Endothelial cell of umbilical vein (primary cell): Measurements from ENCODE around the gene OLFML2B. TPM values are rescaled to one million over a fixed set of nuclear protein-coding genes. Genes with fewer than 3 reads are reported as not detected.

Experiments
- BruUV-seq: library from RNA; stranded (reverse); fragments of 400-500 nt; replicated peaks from 2 replicates; lab custom pipeline; 2021; lab: Mats Ljungman, UMichigan
- CTCF ChIA-PET: fragments of 300-600, 350-600 bp; sonication (Branson Sonifier 250); formaldehyde crosslinking; loops from one replicate; lab custom pipeline; 2021; ENCODE audit warnings: antibody characterized with exemption, inconsistent platforms; lab: Charles Lee
- POLR2A ChIA-PET: fragments of 300-600, 350-600 bp; sonication (Branson Sonifier 250); formaldehyde crosslinking; loops from one replicate; lab custom pipeline; 2021; ENCODE audit warnings: antibody characterized with exemption, inconsistent platforms; lab: Charles Lee
- DNase-seq: peaks from one replicate; pipeline ENCODE4 v3.0.0-alpha.2; 2011; ENCODE audit warnings: low read depth, low spot score
- FAIRE-seq: peaks from 2 replicates; lab custom pipeline; 2011; peaks lifted over from hg19 to GRCh38; lab: Jason Lieb, UNC
- H2AFZ ChIP-seq: 2 replicates; pipeline ENCODE4 v1.6.0; 2012; ENCODE audit warnings: low read depth, low read length, control low read depth, inconsistent platforms
- H3K27ac ChIP-seq: 2 replicates; pipeline ENCODE4 v1.5.1; 2011; ENCODE audit warnings: low read depth, mild to moderate bottlenecking, control low read depth, low read length, moderate library complexity; ENCODE audit not compliant: insufficient read depth
- H3K27me3 ChIP-seq, 2 experiments: 2 replicates each; pipeline versions ENCODE4 v1.6.0 to v1.6.1; 2011; ENCODE audit warnings: low read length in 2 of 2, mixed read lengths in 1 of 2; ENCODE audit not compliant: control insufficient read depth in 2 of 2, insufficient read depth in 2 of 2
- H3K36me3 ChIP-seq, 2 experiments: 2 replicates in 1 of 2; 3 replicates in 1 of 2; pipeline ENCODE4 v1.5.1; 2011; ENCODE audit warnings: low read length in 2 of 2, mild to moderate bottlenecking in 1 of 2, moderate library complexity in 1 of 2; ENCODE audit not compliant: control insufficient read depth in 2 of 2, insufficient read depth in 2 of 2; ENCODE audit errors: extremely low read depth in 1 of 2
- H3K4me1 ChIP-seq: 3 replicates; pipeline ENCODE4 v1.5.1; 2011; ENCODE audit warnings: mild to moderate bottlenecking, low read length; ENCODE audit not compliant: control insufficient read depth, insufficient read depth; ENCODE audit errors: extremely low read depth
- H3K4me2 ChIP-seq: 2 replicates; pipeline ENCODE4 v1.6.1; 2011; ENCODE audit warnings: low read length, control low read depth, mixed read lengths; ENCODE audit not compliant: insufficient read depth
- H3K4me3 ChIP-seq, 3 experiments: fragments of 200-600 bp in 1 of 3; sonication (generic), shearing (Covaris generic) in 1 of 3; replicated peaks in 1 of 3; 2 replicates each; pipeline ENCODE4 v1.5.1; 2011 to 2016; ENCODE audit warnings: control low read depth in 3 of 3, low read length in 3 of 3, mild to moderate bottlenecking in 2 of 3, inconsistent platforms in 1 of 3, low read depth in 1 of 3, moderate library complexity in 1 of 3; ENCODE audit not compliant: insufficient read depth in 1 of 3
- H3K79me2 ChIP-seq: 2 replicates; pipeline ENCODE4 v1.6.0; 2012; ENCODE audit warnings: low read length, inconsistent platforms; ENCODE audit not compliant: control insufficient read depth, insufficient read depth
- H3K9ac ChIP-seq: replicated peaks from 2 replicates; pipeline ENCODE3; 2011; ENCODE audit warnings: low read length, control low read depth; ENCODE audit not compliant: insufficient read depth; ENCODE audit errors: extremely low read depth
- H3K9me1 ChIP-seq: replicated peaks from 3 replicates; pipeline ENCODE4 v1.6.0; 2011; ENCODE audit warnings: mild to moderate bottlenecking, low read length; ENCODE audit not compliant: control insufficient read depth, insufficient read depth; ENCODE audit errors: extremely low read depth
- H3K9me3 ChIP-seq: replicated peaks from 2 replicates; pipeline ENCODE4 v1.5.1; 2012; ENCODE audit warnings: low read length, inconsistent platforms; ENCODE audit not compliant: control insufficient read depth, insufficient read depth
- H4K20me1 ChIP-seq: replicated peaks from 2 replicates; pipeline ENCODE3; 2011; ENCODE audit warnings: mild to moderate bottlenecking, low read length; ENCODE audit not compliant: control insufficient read depth, insufficient read depth; ENCODE audit errors: extremely low read depth
- EZH2 ChIP-seq: IDR thresholded peaks from 2 replicates; pipeline ENCODE4 v1.6.1; 2012; ENCODE audit warnings: borderline replicate concordance, low read depth, mild to moderate bottlenecking, moderate library complexity, low read length, inconsistent platforms; ENCODE audit not compliant: severe bottlenecking
- FOS ChIP-seq: IDR thresholded peaks from 2 replicates; pipeline ENCODE4 v1.6.1; 2011; ENCODE audit warnings: mild to moderate bottlenecking, low read length, moderate library complexity, borderline replicate concordance; ENCODE audit not compliant: insufficient read depth
- GATA2 ChIP-seq: IDR thresholded peaks from 2 replicates; pipeline ENCODE4 v1.7.0; 2011; ENCODE audit warnings: low read depth, mild to moderate bottlenecking, moderate library complexity, mixed read lengths, low read length; ENCODE audit not compliant: insufficient read length, insufficient read depth
- JUN ChIP-seq: IDR thresholded peaks from 2 replicates; pipeline ENCODE4 v1.6.1; 2011; ENCODE audit warnings: borderline replicate concordance, low read depth; ENCODE audit not compliant: insufficient read length, insufficient read depth
- MYC ChIP-seq: IDR thresholded peaks from one replicate; pipeline ENCODE4 v1.6.1; 2011; ENCODE audit warnings: mild to moderate bottlenecking, low read depth, low read length
- POLR2A ChIP-seq: IDR thresholded peaks from 2 replicates; pipeline ENCODE4 v1.6.1; 2012; ENCODE audit warnings: low read depth, mild to moderate bottlenecking, control low read depth, low read length
- POLR2AphosphoS5 ChIP-seq: IDR thresholded peaks from 2 replicates; pipeline ENCODE4 v1.6.1; 2012; ENCODE audit warnings: low read depth, mild to moderate bottlenecking, control low read depth, low read length, moderate library complexity; ENCODE audit not compliant: insufficient read depth
- dilution Hi-C: fragments of 300-500 bp; cut with MboI; formaldehyde crosslinking; loops from one replicate; pipeline ENCODE4 v1.15.0; 2019; ENCODE audit warnings: low sequenced_read_pairs; ENCODE audit not compliant: extremely low pct_ligation_motif_present
- intact Hi-C: fragments of 100-400 bp; cut with micrococcal nuclease; formaldehyde crosslinking; loops from one replicate; pipeline ENCODE4 v1.10.0; 2022
- polyA plus RNA-seq, 4 experiments: library from polyadenylated mRNA; depleted of rRNA in 3 of 4; stranded (reverse) in 3 of 4; unstranded in 1 of 4; fragments of >200 nt; gene quantifications; 2 replicates each; pipeline versions ENCODE4 v1.2.1 to v1.2.3, GENCODE V29; 2011 to 2012; ENCODE audit warnings: missing spikeins in 1 of 4
- total RNA-seq: library from RNA; stranded (reverse); gene quantifications from 2 replicates; pipeline ENCODE4 v1.2.3, GENCODE V29; 2021
- TF ChIP-seq, protein P1 (sequence below), 2 donors: IDR thresholded peaks; 1 replicate in 1 of 2; 2 replicates in 1 of 2; pipeline ENCODE4 v1.5.1; 2011; ENCODE audit warnings: low read length in 2 of 2, mild to moderate bottlenecking in 2 of 2, moderate library complexity in 2 of 2, control low read depth in 1 of 2, inconsistent platforms in 1 of 2, low read depth in 1 of 2; ENCODE audit not compliant: insufficient read depth in 1 of 2; ENCODE audit errors: extremely low read depth in 1 of 2
- TF ChIP-seq, protein P2 (sequence below): IDR thresholded peaks from 2 replicates; pipeline ENCODE4 v1.6.1; 2011; ENCODE audit not compliant: insufficient read depth, insufficient read length

Gene OLFML2B
- total and polyA plus RNA-seq, 2 donors (not counting 3 experiments of a cell fraction or from before 2014, with no cell fraction given): 0.58 to 0.62 TPM

DNA sequence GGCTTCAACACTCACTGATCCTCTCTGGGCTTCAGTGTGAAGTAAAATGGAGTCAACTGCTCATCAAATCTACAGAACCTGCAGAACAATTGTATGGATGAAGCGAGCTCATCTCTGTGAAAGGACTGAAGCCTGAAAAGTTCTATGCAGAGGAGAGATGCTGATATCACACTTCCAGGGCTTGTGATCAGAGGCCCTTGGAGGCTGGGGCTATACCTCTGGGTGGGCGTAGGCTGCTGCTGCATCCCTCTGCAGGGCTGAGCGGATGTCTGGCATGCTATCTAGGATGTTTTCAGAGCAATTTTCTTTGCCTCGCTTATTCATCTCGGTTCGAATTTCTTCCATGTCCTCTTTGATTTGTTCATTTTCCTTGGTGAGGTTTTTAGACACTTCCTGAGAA, 17.6 kb downstream of the OLFML2B start:
- dilution Hi-C loops (no loop called here), intact Hi-C loops (no loop called here)
- Histone ChIP-seq H3K4me1 (peaks cover 5% of the 10 kb centered on the region), H3K27me3 (peaks cover 0 to 14% of the 10 kb centered on the region in 2 experiments), H3K36me3 (no peaks in the 10 kb centered on the region), H2AFZ (no peak overlapping the region), H3K9me1 (no peaks in the 10 kb centered on the region), H3K27ac (no peak overlapping the region), H3K9ac (no peak overlapping the region), H3K79me2 (no peaks in the 10 kb centered on the region), H4K20me1 (no peaks in the 10 kb centered on the region), H3K4me3 (no peak overlapping the region), H3K4me2 (no peak overlapping the region), H3K9me3 (no peaks in the 10 kb centered on the region)
- CTCF ChIA-PET: interaction anchor here (0.9 to 1.1 kb wide), 2 partner anchors 11 to 13 kb away, joined by 3 to 6 read pairs; no protein-coding TSS in a partner anchor
- no TSS peak for BruUV-seq
- POLR2A ChIA-PET: interaction anchor here (0.7 kb wide), 1 partner anchor 206 kb away, joined by 4 read pairs; no protein-coding TSS in a partner anchor
- no peak for DNase-seq
- no peak for FAIRE-seq
- TF ChIP-seq POLR2AphosphoS5: no peak
- no peak for TF ChIP-seq MYC
- TF ChIP-seq EZH2: no peak
- TF ChIP-seq, protein P1, sequence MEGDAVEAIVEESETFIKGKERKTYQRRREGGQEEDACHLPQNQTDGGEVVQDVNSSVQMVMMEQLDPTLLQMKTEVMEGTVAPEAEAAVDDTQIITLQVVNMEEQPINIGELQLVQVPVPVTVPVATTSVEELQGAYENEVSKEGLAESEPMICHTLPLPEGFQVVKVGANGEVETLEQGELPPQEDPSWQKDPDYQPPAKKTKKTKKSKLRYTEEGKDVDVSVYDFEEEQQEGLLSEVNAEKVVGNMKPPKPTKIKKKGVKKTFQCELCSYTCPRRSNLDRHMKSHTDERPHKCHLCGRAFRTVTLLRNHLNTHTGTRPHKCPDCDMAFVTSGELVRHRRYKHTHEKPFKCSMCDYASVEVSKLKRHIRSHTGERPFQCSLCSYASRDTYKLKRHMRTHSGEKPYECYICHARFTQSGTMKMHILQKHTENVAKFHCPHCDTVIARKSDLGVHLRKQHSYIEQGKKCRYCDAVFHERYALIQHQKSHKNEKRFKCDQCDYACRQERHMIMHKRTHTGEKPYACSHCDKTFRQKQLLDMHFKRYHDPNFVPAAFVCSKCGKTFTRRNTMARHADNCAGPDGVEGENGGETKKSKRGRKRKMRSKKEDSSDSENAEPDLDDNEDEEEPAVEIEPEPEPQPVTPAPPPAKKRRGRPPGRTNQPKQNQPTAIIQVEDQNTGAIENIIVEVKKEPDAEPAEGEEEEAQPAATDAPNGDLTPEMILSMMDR (IDR thresholded peaks at IDR 0.05; ENCODE audit: extremely low read depth in 1 of 2, insufficient read depth in 1 of 2, low read depth in 1 of 2, low read length in 2 of 2): no peak
- TF ChIP-seq JUN: no peak
- no peak for TF ChIP-seq GATA2
- no peak for TF ChIP-seq POLR2A
- no peak for TF ChIP-seq FOS
- TF ChIP-seq, protein P2, sequence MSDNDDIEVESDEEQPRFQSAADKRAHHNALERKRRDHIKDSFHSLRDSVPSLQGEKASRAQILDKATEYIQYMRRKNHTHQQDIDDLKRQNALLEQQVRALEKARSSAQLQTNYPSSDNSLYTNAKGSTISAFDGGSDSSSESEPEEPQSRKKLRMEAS: no peak
